ENCODE measurements around the gene HAGH.

DNA sequence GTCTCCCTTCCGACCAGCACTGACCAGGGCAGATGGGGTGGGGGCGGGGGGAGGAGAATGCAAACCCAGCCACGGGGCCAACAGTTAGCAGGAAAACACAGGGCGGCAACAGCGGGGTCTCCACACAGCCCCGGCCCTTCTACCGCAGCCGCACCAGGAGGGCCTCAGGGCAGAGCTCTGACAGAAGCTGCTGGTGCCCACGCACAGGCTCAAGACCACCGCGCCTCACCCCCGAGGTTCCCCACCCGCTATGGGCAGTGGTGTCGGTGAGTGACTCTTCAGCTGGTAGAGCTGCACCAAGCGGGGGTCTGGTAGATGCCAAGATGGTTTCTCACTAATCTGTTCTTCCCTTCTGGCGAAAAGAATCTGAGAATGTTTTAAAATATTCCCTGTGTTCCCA, 16.1 kb downstream of the HAGH start:
- TF ChIP-seq, protein P1, sequence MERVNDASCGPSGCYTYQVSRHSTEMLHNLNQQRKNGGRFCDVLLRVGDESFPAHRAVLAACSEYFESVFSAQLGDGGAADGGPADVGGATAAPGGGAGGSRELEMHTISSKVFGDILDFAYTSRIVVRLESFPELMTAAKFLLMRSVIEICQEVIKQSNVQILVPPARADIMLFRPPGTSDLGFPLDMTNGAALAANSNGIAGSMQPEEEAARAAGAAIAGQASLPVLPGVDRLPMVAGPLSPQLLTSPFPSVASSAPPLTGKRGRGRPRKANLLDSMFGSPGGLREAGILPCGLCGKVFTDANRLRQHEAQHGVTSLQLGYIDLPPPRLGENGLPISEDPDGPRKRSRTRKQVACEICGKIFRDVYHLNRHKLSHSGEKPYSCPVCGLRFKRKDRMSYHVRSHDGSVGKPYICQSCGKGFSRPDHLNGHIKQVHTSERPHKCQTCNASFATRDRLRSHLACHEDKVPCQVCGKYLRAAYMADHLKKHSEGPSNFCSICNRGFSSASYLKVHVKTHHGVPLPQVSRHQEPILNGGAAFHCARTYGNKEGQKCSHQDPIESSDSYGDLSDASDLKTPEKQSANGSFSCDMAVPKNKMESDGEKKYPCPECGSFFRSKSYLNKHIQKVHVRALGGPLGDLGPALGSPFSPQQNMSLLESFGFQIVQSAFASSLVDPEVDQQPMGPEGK (CRISPR knock-in tag; IDR thresholded peaks at IDR 0.05; ENCODE audit: borderline replicate concordance), result no peak
- TF ChIP-seq ZNF70 (CRISPR knock-in tag; IDR thresholded peaks at IDR 0.05), result no peak
- TF ChIP-seq ZFP3 (CRISPR knock-in tag; IDR thresholded peaks at IDR 0.05), result no peak
- TF ChIP-seq SNAI2 (CRISPR knock-in tag; IDR thresholded peaks at IDR 0.05), result no peak
- TF ChIP-seq BACH2 (CRISPR knock-in tag; IDR thresholded peaks at IDR 0.05; ENCODE audit: borderline replicate concordance), result no peak
- TF ChIP-seq ARNTL (CRISPR knock-in tag; IDR thresholded peaks at IDR 0.05; ENCODE audit: borderline replicate concordance, low read depth), result no peak
- no peak for TF ChIP-seq RARB (CRISPR knock-in tag; IDR thresholded peaks at IDR 0.05)
